Measurements from ENCODE around the gene ARHGAP26. TPM values are rescaled to one million over a fixed set of nuclear protein-coding genes. Genes with fewer than 3 reads are reported as not detected.

ARHGAP26 gene
- total and polyA plus RNA-seq, 4 donors, result 1.8 to 16.7 (median 4.1) TPM

DNA sequence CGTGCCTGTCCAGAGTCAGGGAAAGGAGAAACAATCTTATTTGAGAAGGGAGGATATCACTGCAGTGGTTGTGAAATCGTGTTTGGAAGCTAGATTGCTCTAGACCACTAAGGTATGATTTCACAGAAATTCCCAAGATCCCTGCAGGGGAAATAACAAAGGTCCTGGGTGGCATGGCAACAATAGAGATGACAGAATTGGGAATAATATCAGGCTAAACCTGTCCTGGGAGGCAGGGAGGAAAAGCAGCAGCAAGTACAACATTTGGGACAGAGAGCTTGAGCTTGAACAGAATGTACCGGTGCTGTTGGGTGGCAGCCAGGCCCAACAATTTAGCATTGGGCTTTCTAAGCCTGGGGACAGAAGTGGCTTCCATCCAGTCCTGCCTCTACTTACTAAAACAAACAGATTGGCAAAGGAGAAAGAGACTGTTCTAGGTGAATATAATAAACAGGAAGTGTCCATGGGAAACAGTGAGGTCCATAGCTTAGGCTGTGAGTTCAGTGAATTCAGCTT, 17.0 kb upstream of the ARHGAP26 start:
- DNase-seq (ENCODE audit: low spot score), result no peak
- Histone ChIP-seq H3K9ac (ENCODE audit: low read depth in 1 of 2, low read length in 2 of 2) (no peak overlapping the region), H3K4me1 (ENCODE audit: control insufficient read depth in 4 of 4, insufficient read depth in 4 of 4, low read length in 3 of 4) (peaks cover 3 to 10% (median 6%) of the 10 kb centered on the region in 4 donors), H3K27ac (ENCODE audit: low read depth in 1 of 2, low read length in 2 of 2) (no peak overlapping the region), H3K4me3 (ENCODE audit: low read depth in 1 of 3, low read length in 3 of 3) (no peak overlapping the region), H3K27me3 (ENCODE audit: control insufficient read depth in 4 of 4, insufficient read depth in 4 of 4, low read length in 3 of 4) (no peaks in the 10 kb centered on the region), H3K9me3 (ENCODE audit: control insufficient read depth in 4 of 4, low read length in 3 of 4) (no peaks in the 10 kb centered on the region), H3K36me3 (ENCODE audit: control insufficient read depth in 4 of 4, insufficient read depth in 3 of 4, low read depth in 1 of 4, low read length in 3 of 4) (no peaks in the 10 kb centered on the region)
- 14% methylated on average over 3 of the region's 3 CpGs for WGBS
- TF ChIP-seq RXRA (IDR thresholded peaks at IDR 0.05) (no peak), NR2F2 (IDR thresholded peaks at IDR 0.05) (no peak), RAD21 (IDR thresholded peaks at IDR 0.05) (peak in 1 of 2 donors; percentile 23), SP1 (IDR thresholded peaks at IDR 0.05) (peak; percentile 35), HNF4G (IDR thresholded peaks at IDR 0.05) (no peak), FOXA1 (IDR thresholded peaks at IDR 0.05) (no peak), TAF1 (conservative IDR thresholded peaks at IDR 0.05) (no peak)
- TF ChIP-seq, protein P1, sequence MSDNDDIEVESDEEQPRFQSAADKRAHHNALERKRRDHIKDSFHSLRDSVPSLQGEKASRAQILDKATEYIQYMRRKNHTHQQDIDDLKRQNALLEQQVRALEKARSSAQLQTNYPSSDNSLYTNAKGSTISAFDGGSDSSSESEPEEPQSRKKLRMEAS (IDR thresholded peaks at IDR 0.05), result no peak

DNA sequence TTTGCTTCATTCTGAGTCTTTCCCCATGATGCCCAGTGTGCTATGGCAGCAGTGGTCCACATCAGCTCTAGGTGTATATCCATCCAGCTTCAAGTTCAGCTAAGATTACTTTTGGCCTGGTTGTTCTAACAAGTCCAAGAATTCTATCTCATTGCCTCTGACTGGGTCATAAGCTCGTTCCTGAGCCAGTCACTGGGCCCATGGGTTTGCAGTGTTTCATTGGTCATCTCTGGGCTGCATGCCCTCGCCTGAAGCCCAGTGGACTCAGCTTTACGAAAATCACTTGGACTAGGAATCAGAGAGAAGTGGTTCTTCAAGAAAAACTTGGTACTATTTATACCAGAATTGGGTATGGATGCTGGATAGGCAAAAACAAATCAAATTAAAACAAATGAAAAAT, 16.1 kb upstream of the ARHGAP26 start:
- no peak overlapping the region for H3K4me3 ChIP-seq (ENCODE audit: low read depth in 1 of 3, low read length in 3 of 3)
- no peak overlapping the region for H3K27ac ChIP-seq (ENCODE audit: low read depth in 1 of 2, low read length in 2 of 2)
- H3K36me3 ChIP-seq (ENCODE audit: control insufficient read depth in 4 of 4, insufficient read depth in 3 of 4, low read depth in 1 of 4, low read length in 3 of 4), result no peaks in the 10 kb centered on the region
- no peak overlapping the region for H3K9ac ChIP-seq (ENCODE audit: low read depth in 1 of 2, low read length in 2 of 2)
- no peak for TF ChIP-seq HNF4G (IDR thresholded peaks at IDR 0.05)
- TF ChIP-seq HNF4A (conservative IDR thresholded peaks at IDR 0.05), result no peak
- TF ChIP-seq RAD21 (IDR thresholded peaks at IDR 0.05), result no peak
- no peak for TF ChIP-seq FOXA1 (IDR thresholded peaks at IDR 0.05)
- TF ChIP-seq EGR1 (IDR thresholded peaks at IDR 0.05; ENCODE audit: low read depth in 2 of 2), result no peak
- TF ChIP-seq TAF1 (conservative IDR thresholded peaks at IDR 0.05), result no peak
- TF ChIP-seq, protein P2, sequence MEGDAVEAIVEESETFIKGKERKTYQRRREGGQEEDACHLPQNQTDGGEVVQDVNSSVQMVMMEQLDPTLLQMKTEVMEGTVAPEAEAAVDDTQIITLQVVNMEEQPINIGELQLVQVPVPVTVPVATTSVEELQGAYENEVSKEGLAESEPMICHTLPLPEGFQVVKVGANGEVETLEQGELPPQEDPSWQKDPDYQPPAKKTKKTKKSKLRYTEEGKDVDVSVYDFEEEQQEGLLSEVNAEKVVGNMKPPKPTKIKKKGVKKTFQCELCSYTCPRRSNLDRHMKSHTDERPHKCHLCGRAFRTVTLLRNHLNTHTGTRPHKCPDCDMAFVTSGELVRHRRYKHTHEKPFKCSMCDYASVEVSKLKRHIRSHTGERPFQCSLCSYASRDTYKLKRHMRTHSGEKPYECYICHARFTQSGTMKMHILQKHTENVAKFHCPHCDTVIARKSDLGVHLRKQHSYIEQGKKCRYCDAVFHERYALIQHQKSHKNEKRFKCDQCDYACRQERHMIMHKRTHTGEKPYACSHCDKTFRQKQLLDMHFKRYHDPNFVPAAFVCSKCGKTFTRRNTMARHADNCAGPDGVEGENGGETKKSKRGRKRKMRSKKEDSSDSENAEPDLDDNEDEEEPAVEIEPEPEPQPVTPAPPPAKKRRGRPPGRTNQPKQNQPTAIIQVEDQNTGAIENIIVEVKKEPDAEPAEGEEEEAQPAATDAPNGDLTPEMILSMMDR (IDR thresholded peaks at IDR 0.05; ENCODE audit: low read depth, low read length, missing input control), result no peak
- TF ChIP-seq JUND (IDR thresholded peaks at IDR 0.05), result no peak
- no peak for TF ChIP-seq YY1 (IDR thresholded peaks at IDR 0.05)
- TF ChIP-seq, protein P1 (IDR thresholded peaks at IDR 0.05), result no peak
- TF ChIP-seq, protein P3, sequence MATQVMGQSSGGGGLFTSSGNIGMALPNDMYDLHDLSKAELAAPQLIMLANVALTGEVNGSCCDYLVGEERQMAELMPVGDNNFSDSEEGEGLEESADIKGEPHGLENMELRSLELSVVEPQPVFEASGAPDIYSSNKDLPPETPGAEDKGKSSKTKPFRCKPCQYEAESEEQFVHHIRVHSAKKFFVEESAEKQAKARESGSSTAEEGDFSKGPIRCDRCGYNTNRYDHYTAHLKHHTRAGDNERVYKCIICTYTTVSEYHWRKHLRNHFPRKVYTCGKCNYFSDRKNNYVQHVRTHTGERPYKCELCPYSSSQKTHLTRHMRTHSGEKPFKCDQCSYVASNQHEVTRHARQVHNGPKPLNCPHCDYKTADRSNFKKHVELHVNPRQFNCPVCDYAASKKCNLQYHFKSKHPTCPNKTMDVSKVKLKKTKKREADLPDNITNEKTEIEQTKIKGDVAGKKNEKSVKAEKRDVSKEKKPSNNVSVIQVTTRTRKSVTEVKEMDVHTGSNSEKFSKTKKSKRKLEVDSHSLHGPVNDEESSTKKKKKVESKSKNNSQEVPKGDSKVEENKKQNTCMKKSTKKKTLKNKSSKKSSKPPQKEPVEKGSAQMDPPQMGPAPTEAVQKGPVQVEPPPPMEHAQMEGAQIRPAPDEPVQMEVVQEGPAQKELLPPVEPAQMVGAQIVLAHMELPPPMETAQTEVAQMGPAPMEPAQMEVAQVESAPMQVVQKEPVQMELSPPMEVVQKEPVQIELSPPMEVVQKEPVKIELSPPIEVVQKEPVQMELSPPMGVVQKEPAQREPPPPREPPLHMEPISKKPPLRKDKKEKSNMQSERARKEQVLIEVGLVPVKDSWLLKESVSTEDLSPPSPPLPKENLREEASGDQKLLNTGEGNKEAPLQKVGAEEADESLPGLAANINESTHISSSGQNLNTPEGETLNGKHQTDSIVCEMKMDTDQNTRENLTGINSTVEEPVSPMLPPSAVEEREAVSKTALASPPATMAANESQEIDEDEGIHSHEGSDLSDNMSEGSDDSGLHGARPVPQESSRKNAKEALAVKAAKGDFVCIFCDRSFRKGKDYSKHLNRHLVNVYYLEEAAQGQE (IDR thresholded peaks at IDR 0.05), result no peak
- no peak for TF ChIP-seq RXRA (IDR thresholded peaks at IDR 0.05)
- TF ChIP-seq, protein P4, sequence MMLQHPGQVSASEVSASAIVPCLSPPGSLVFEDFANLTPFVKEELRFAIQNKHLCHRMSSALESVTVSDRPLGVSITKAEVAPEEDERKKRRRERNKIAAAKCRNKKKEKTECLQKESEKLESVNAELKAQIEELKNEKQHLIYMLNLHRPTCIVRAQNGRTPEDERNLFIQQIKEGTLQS (IDR thresholded peaks at IDR 0.05), result no peak
- TF ChIP-seq FOXA2 (IDR thresholded peaks at IDR 0.05), result no peak
- no peak for TF ChIP-seq SP1 (IDR thresholded peaks at IDR 0.05)
- WGBS, result 95% methylated on average over 3 of the region's 3 CpGs
- no peaks in the 10 kb centered on the region for H3K27me3 ChIP-seq (ENCODE audit: control insufficient read depth in 4 of 4, insufficient read depth in 4 of 4, low read length in 3 of 4)
- no peaks in the 10 kb centered on the region for H3K9me3 ChIP-seq (ENCODE audit: control insufficient read depth in 4 of 4, low read length in 3 of 4)
- peaks cover 3 to 10% (median 6%) of the 10 kb centered on the region in 4 donors for H3K4me1 ChIP-seq (ENCODE audit: control insufficient read depth in 4 of 4, insufficient read depth in 4 of 4, low read length in 3 of 4)
- no peak for DNase-seq (ENCODE audit: low spot score)

All from liver (tissue), 9 donors.